Stomach smooth muscle (tissue), 2 donors: ENCODE results near the gene DRG2.

Source experiments
- H3K27ac ChIP-seq: one replicate; pipeline ENCODE4 v1.7.0; 2013; ENCODE audit warnings: mild to moderate bottlenecking, low read length, inconsistent platforms
- H3K27me3 ChIP-seq, 2 donors: one replicate each; pipeline ENCODE4 v1.7.0; 2013; ENCODE audit warnings: low read length in 2 of 2; ENCODE audit not compliant: insufficient read depth in 2 of 2, control insufficient read depth in 1 of 2
- H3K36me3 ChIP-seq, 2 donors: one replicate each; pipeline ENCODE4 v1.7.0; 2013; ENCODE audit warnings: low read length in 2 of 2; ENCODE audit not compliant: control insufficient read depth in 2 of 2, insufficient read depth in 2 of 2
- H3K4me1 ChIP-seq: one replicate; pipeline ENCODE4 v1.7.0; 2013; ENCODE audit warnings: low read length; ENCODE audit not compliant: control insufficient read depth, insufficient read depth
- H3K4me3 ChIP-seq, 2 donors: one replicate each; pipeline ENCODE4 v1.7.0; 2013; ENCODE audit warnings: low read length in 2 of 2
- H3K9ac ChIP-seq, 2 donors: one replicate each; pipeline ENCODE4 v1.7.0; 2013; ENCODE audit warnings: low read length in 2 of 2, mild to moderate bottlenecking in 1 of 2
- H3K9me3 ChIP-seq, 2 donors: one replicate each; pipeline ENCODE4 v1.7.0; 2013; ENCODE audit warnings: low read length in 2 of 2; ENCODE audit not compliant: control insufficient read depth in 2 of 2
- donor health status: healthy.
- donor health status: Pancreatic carcinoma.

The DRG2 gene

DNA sequence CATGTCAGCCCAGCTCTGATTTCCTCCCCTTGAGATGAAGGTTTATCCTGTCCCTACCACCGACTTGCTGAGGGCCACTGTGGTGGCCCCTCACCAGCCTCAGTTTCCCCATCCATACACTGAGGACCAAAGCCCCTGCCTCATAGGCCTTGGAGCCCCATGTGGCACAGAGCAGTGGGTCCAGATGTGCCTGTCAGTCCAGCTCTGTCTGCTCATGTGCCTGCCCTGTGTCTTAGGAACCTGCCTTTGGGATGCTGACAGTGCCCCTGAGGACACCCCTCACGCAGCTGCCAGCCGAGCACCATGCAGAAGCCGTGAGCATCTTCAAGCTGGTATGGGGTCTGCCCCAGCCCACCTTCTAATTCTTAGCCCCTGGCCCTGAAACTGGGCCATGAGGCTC lies 56.5 kb downstream of the DRG2 start:
- Histone ChIP-seq H3K27me3 (peaks cover 2 to 18% of the 10 kb centered on the region in 2 donors), H3K9ac (no peak overlapping the region), H3K4me1 (peaks cover 3% of the 10 kb centered on the region), H3K36me3 (no peaks in the 10 kb centered on the region), H3K27ac (no peak overlapping the region), H3K9me3 (no peaks in the 10 kb centered on the region), H3K4me3 (no peak overlapping the region)

DNA sequence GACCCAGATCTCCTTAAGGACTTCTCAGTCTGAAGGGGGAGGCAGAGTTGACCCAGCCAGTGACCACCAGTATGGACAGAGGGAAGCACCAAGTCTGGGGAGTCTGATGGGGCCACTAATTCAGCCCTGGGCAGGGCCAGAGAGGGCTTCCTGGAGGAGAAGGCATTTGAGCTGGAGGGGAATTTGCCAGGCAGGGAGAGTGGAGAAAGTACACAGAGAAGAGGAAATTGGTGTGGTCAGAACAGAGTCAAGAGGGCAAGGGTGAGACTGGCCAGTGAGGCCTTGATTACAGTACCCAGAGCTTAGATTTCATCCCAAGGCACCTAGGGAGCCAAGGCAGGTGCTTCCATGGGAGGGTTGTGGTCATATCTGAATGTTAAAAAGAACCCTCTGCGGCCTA lies 57.1 kb downstream of the DRG2 start:
- Histone ChIP-seq H3K4me1 (peaks cover 3% of the 10 kb centered on the region), H3K4me3 (no peak overlapping the region), H3K36me3 (no peaks in the 10 kb centered on the region), H3K9me3 (no peaks in the 10 kb centered on the region), H3K27me3 (peaks cover 2 to 18% of the 10 kb centered on the region in 2 donors), H3K27ac (no peak overlapping the region), H3K9ac (no peak overlapping the region)

DNA sequence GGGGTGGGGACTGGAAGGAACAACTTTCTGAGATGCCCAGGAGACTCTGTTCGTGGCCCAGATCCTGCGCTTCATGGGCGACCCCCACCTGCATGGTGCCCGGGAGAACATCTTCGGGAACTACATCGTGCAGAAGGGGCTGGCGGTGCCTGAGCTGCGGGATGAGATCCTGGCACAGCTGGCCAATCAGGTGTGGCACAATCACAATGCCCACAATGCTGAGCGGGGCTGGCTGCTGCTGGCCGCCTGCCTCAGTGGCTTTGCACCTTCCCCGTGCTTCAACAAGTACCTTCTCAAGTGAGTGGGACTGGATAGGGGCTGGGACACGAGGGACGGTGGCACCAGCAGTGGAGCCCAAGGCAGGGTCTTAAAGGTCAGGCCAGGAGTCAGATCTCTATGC lies 58.1 kb downstream of the DRG2 start:
- Histone ChIP-seq H3K27ac (no peak overlapping the region), H3K36me3 (no peaks in the 10 kb centered on the region), H3K9ac (no peak overlapping the region), H3K27me3 (peaks cover 2 to 16% of the 10 kb centered on the region in 2 donors), H3K4me3 (no peak overlapping the region), H3K9me3 (no peaks in the 10 kb centered on the region), H3K4me1 (peaks cover 3% of the 10 kb centered on the region)

DNA sequence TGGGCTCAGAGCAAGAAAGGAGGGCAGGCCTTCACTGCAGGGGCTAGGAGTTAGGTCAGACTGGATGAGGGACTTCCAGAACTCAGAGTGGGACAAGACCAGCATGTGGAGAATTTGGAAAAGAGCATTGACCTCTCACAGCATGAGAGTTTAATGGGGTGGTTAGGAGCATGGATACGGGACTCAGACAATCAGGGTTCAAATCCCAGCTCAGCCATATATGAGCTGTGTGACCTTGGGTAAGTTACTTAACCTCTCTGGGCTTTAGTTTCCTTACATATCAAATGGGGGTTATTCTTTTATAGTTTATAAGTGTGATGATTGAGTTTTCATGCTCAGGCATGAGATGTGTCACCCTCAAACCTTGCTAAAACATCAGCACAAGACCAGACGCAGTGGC lies 58.5 kb downstream of the DRG2 start:
- H3K4me3 ChIP-seq, result no peak overlapping the region
- no peaks in the 10 kb centered on the region for H3K36me3 ChIP-seq
- H3K4me1 ChIP-seq, result no peaks in the 10 kb centered on the region
- no peak overlapping the region for H3K9ac ChIP-seq
- H3K9me3 ChIP-seq, result no peaks in the 10 kb centered on the region
- H3K27me3 ChIP-seq, result peaks cover 2 to 16% of the 10 kb centered on the region in 2 donors
- no peak overlapping the region for H3K27ac ChIP-seq

DNA sequence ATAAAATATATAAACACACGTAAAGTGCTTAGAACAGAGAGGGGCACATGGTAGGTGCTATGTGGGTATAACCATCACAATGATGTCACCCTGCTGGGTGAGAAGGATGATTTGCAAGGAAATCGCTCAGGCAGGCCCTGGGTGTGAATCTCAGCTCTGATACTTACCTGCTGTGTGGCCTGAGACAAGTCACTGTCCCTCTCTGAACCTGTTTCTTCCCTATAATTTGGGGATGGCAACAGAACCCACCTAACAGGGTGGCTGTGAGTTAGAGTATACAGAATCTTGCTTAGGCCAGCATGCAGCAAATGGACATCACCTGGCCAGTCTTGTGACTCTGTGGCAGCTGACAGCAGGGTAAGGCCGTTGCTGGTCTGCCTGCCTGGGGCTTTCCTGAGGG lies 59.2 kb downstream of the DRG2 start:
- H3K4me1 ChIP-seq, result no peaks in the 10 kb centered on the region
- no peak overlapping the region for H3K27ac ChIP-seq
- no peaks in the 10 kb centered on the region for H3K36me3 ChIP-seq
- H3K27me3 ChIP-seq, result peaks cover 2 to 15% of the 10 kb centered on the region in 2 donors
- H3K9ac ChIP-seq, result no peak overlapping the region
- H3K9me3 ChIP-seq, result no peaks in the 10 kb centered on the region
- H3K4me3 ChIP-seq, result no peak overlapping the region

DNA sequence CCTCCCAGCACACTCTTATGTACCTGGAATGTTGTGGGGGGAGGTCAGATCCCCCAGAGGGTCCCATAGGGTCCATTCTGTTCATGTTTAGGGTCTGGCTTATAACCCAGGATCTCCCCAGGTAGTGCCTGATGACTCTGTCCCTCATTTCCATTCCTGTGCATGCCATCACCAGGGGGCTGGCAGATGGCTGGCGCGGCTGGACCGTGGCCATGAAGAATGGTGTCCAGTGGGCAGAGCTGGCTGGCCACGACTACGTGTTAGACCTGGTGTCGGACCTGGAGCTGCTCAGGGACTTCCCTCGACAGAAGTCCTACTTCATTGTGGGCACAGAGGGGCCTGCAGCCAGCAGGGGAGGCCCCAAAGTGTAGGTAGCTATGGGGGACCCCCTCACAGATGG lies 60.8 kb downstream of the DRG2 start:
- Histone ChIP-seq H3K36me3 (no peaks in the 10 kb centered on the region), H3K9ac (no peak overlapping the region), H3K9me3 (no peaks in the 10 kb centered on the region), H3K27me3 (peaks cover 0 to 4% of the 10 kb centered on the region in 2 donors), H3K4me3 (no peak overlapping the region), H3K27ac (no peak overlapping the region), H3K4me1 (peaks cover 8% of the 10 kb centered on the region)

DNA sequence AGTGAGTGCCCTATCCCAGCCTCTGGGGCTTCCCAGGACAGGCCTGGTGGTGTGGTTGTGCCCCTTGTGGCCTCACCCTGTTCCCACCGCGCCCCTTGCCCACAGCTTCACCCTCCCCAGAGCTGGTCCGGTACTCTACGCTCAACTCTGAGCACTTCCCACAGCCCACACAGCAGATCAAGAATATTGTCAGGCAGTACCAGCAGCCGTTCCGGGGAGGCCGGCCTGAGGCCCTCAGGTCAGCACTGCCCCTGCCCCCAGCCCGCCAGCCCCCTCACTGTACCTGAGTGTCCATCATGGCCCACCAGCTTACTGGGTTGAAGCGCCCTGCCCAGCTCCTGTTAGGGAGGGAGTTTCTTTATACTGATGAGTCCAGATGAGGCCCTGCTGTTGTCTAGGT lies 63.5 kb downstream of the DRG2 start:
- H3K4me1 ChIP-seq, result peaks cover 11% of the 10 kb centered on the region

DNA sequence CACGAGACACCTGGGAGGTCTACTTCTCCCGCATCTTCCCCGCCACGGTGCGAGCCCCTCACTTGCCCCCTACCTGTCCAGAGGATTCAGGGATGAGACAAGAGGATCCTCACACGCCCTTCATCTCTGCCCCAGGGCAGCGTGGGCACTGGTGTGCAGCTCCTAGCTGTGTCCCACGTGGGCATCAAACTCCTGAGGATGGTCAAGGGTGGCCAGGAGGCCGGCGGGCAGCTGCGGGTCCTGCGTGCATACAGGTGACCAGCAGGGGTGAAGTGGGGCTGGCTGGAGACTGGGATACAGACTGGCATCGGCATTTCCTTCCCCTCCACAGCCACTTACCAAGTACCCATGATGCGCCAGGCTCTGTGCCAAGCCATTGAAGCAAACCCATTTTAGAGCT lies 67.4 kb downstream of the DRG2 start:
- H3K4me3 ChIP-seq, result no peak overlapping the region
- H3K9ac ChIP-seq, result no peak overlapping the region
- H3K27me3 ChIP-seq, result no peaks in the 10 kb centered on the region
- H3K27ac ChIP-seq, result no peak overlapping the region
- H3K36me3 ChIP-seq, result no peaks in the 10 kb centered on the region
- no peaks in the 10 kb centered on the region for H3K9me3 ChIP-seq
- H3K4me1 ChIP-seq, result peaks cover 18% of the 10 kb centered on the region

More for the DNA sequence above, 63.5 kb downstream of the DRG2 start:
- Histone ChIP-seq H3K27me3 (no peaks in the 10 kb centered on the region), H3K36me3 (no peaks in the 10 kb centered on the region), H3K27ac (no peak overlapping the region), H3K4me3 (no peak overlapping the region), H3K9me3 (no peaks in the 10 kb centered on the region), H3K9ac (no peak overlapping the region)

DNA sequence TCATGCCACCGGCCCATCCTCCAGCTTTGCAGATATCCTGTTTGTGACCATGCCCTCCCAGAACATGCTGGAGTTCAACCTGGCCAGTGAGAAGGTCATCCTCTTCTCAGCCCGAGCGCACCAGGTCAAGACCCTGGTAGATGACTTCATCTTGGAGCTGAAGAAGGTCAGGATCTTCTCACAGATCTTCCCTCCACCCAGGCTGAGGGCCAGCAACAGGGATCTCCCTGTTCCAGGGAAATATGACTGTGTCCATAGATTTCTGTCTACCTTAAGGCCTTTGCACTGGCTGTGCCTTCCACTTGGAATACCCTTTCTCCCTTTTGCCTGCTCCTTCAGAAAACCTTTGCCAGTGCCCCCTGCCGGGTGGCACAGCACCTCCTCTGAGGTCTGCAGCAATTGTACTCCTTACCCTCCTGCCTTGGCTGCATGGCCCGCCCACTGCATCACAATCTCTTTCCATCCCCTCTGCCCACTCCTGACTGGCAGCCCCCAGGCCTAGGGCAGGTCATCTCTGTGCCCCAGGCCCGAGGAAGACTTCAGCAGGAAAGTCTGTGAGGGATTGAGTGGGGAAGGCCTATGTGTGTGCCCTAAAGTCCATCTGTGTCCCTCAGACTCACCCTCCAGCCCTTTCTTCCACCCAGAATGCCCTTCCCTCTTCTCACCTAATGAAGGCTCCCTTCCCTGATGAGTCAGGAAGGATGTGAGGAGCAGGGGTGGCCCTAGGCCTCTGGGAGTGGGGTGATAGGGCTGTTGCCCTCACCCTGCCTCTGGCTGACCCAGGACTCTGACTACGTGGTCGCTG lies 68.6 kb downstream of the DRG2 start:
- H3K9ac ChIP-seq, result no peak overlapping the region
- H3K27me3 ChIP-seq, result no peaks in the 10 kb centered on the region
- H3K9me3 ChIP-seq, result no peaks in the 10 kb centered on the region
- H3K36me3 ChIP-seq, result no peaks in the 10 kb centered on the region
- H3K4me1 ChIP-seq, result peaks cover 18% of the 10 kb centered on the region
- H3K27ac ChIP-seq, result no peak overlapping the region
- H3K4me3 ChIP-seq, result no peak overlapping the region

DNA sequence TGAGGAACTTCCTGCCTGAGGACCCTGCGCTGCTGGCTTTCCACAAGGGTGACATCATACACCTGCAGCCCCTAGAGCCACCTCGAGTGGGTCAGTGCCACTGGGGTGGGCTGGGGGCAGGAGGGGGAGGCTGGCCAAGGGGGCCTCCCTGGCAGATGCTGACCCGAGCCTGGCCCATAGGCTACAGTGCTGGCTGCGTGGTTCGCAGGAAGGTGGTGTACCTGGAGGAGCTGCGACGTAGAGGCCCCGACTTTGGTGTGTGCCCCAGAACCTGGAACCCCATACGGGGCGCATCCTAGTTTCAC lies 69.2 kb downstream of the DRG2 start:
- Histone ChIP-seq H3K27ac (no peak overlapping the region), H3K9me3 (no peaks in the 10 kb centered on the region), H3K9ac (no peak overlapping the region), H3K27me3 (no peaks in the 10 kb centered on the region), H3K36me3 (no peaks in the 10 kb centered on the region), H3K4me3 (no peak overlapping the region), H3K4me1 (peaks cover 18% of the 10 kb centered on the region)
